ENCODE results near the gene LSR. TPM values are rescaled to one million over a fixed set of nuclear protein-coding genes. Genes with fewer than 3 reads are reported as not detected.
"Not testable (repeated sequence)": the region's sequence is repeated elsewhere in the genome, so short reads cannot be mapped to it uniquely, and the experiment has no call there.

The LSR gene
- total RNA-seq, 1 donor from 2014 or later, result 79.1 TPM

- peak; percentile 62 for DNase-seq
These were observed 31.8 kb upstream of the LSR start for GRCh38 chr19:35216833-35217648.

GRCh38 chr19:35217649-35217990, 31.2 kb upstream of the LSR start:
- no peaks in the 10 kb centered on the region for H3K27me3 ChIP-seq

More at GRCh38 chr19:35216833-35217648, 31.8 kb upstream of the LSR start:
- intact Hi-C loops (cut with DNase I), result no loop called here
- Histone ChIP-seq H3K27ac (peak overlapping the region; percentile 11), H3K4me1 (peaks cover 34% of the 10 kb centered on the region), H3K27me3 (no peaks in the 10 kb centered on the region), H3K36me3 (no peaks in the 10 kb centered on the region), H3K9me3 (no peaks in the 10 kb centered on the region), H3K4me3 (no peak overlapping the region)
- TF ChIP-seq CTCF (IDR thresholded peaks at IDR 0.05), result no peak
- peak; percentile 59 for ATAC-seq

GRCh38 chr19:35219008-35219407, 29.8 kb upstream of the LSR start:
- H3K4me1 ChIP-seq, result peaks cover 14% of the 10 kb centered on the region
- intact Hi-C loops (cut with DNase I), result no loop called here
- H3K27me3 ChIP-seq, result no peaks in the 10 kb centered on the region
- no peaks in the 10 kb centered on the region for H3K36me3 ChIP-seq
- no peak for TF ChIP-seq CTCF (IDR thresholded peaks at IDR 0.05)
- H3K4me3 ChIP-seq, result no peak overlapping the region
- H3K9me3 ChIP-seq, result no peaks in the 10 kb centered on the region
- no peak overlapping the region for H3K27ac ChIP-seq
- no peak for DNase-seq
- no peak for ATAC-seq

More at GRCh38 chr19:35217649-35217990, 31.2 kb upstream of the LSR start:
- intact Hi-C loops (cut with DNase I), result no loop called here
- Histone ChIP-seq H3K4me1 (peaks cover 28% of the 10 kb centered on the region), H3K27ac (peak overlapping the region; percentile 11), H3K4me3 (no peak overlapping the region), H3K36me3 (no peaks in the 10 kb centered on the region), H3K9me3 (no peaks in the 10 kb centered on the region)
- TF ChIP-seq CTCF (IDR thresholded peaks at IDR 0.05), result no peak
- no peak for DNase-seq
- ATAC-seq, result peak; percentile 2

- no peak for TF ChIP-seq CTCF (IDR thresholded peaks at IDR 0.05)
- H3K36me3 ChIP-seq, result no peaks in the 10 kb centered on the region
- DNase-seq (no peak), ATAC-seq (peak; percentile 22)
- intact Hi-C loops (cut with DNase I), result no loop called here
- H3K4me1 ChIP-seq, result peaks cover 12% of the 10 kb centered on the region
- no peak overlapping the region for H3K4me3 ChIP-seq
- H3K27ac ChIP-seq, result peak overlapping the region; percentile 13
- H3K9me3 ChIP-seq, result no peaks in the 10 kb centered on the region
- no peaks in the 10 kb centered on the region for H3K27me3 ChIP-seq
These were observed 28.4 kb upstream of the LSR start for GRCh38 chr19:35220315-35220921.

- DNase-seq, result peak; percentile 10
- H3K27ac ChIP-seq, result peak overlapping the region; percentile 13
These were observed 27.7 kb upstream of the LSR start for GRCh38 chr19:35220973-35221590.

More at GRCh38 chr19:35220973-35221590, 27.7 kb upstream of the LSR start:
- ATAC-seq; H3K9me3 ChIP-seq; H3K27me3 ChIP-seq; H3K4me3 ChIP-seq; intact Hi-C loops (cut with DNase I); H3K36me3 ChIP-seq: not testable (repeated sequence)
- H3K4me1 ChIP-seq, result peaks cover 12% of the 10 kb centered on the region
